Mucosa of descending colon (tissue), 3 donors: ENCODE data around the gene NLRP1. TPM values are rescaled to one million over a fixed set of nuclear protein-coding genes. Genes with fewer than 3 reads are reported as not detected.

Source experiments
- ATAC-seq: fragments of 200-7000 bp; cut with Tn5 transposase; one replicate; pipeline ENCODE4 v1.9.1; 2020; ENCODE audit warnings: mild to moderate bottlenecking, moderate library complexity
- DNase-seq, 3 donors: peaks; one replicate each; pipeline ENCODE4 v3.0.0-alpha.2; 2020
- H3K36me3 ChIP-seq: fragments of 200-600 bp; one replicate; pipeline ENCODE4 v1.8.0; 2021; ENCODE audit warnings: low read depth, mild to moderate bottlenecking
- H3K4me1 ChIP-seq: fragments of 200-600 bp; one replicate; pipeline ENCODE4 v1.8.0; 2021; ENCODE audit warnings: low read depth, mild to moderate bottlenecking
- H3K4me3 ChIP-seq: fragments of 200-600 bp; one replicate; pipeline ENCODE4 v1.8.0; 2021; ENCODE audit warnings: mild to moderate bottlenecking
- H3K9me3 ChIP-seq: fragments of 200-600 bp; one replicate; pipeline ENCODE4 v1.8.0; 2021; ENCODE audit warnings: mild to moderate bottlenecking
- CTCF ChIP-seq: fragments of 200-600 bp; IDR thresholded peaks from one replicate; pipeline ENCODE4 v1.8.0; 2022; ENCODE audit warnings: antibody characterized with exemption, mild to moderate bottlenecking
- intact Hi-C, 2 donors: fragments of 100-400 bp; cut with DNase I in 1 of 2; cut with micrococcal nuclease in 1 of 2; formaldehyde crosslinking; loops; one replicate each; pipeline versions ENCODE4 v1.11.0 to v1.11.1; 2022; cut with DNase I, micrococcal nuclease
- total RNA-seq, 3 donors: library from RNA; stranded (reverse); fragmentation: NEBNext Ultra II Directional in 2 of 3; extraction: Animal tissue kit (Norgen Biotek cat#: 25700) in 2 of 3; gene quantifications; one replicate each; pipeline versions ENCODE4 v1.2.1 to v1.2.4, GENCODE V29; 2021 to 2023
- donor health status: DM: no; HTN: no; CAD: no; lungs with moderate emphysema.
- donor health status: DM: no; HTN: no; CAD: no.
- donor health status: DM: no; HTN: yes; CAD: no.

The NLRP1 gene
- total RNA-seq, 3 donors from 2014 or later, result 4.6 to 13.9 (median 8.0) TPM

GRCh38 chr17:5571281-5571680, 13.0 kb downstream of the NLRP1 start:
- TF ChIP-seq CTCF, result no peak
- ATAC-seq (no peak), DNase-seq (no peak)
- Histone ChIP-seq H3K36me3 (no peaks in the 10 kb centered on the region), H3K4me3 (no peak overlapping the region), H3K9me3 (peaks cover 6% of the 10 kb centered on the region), H3K4me1 (no peaks in the 10 kb centered on the region)
- intact Hi-C loops, result no loop called here

- DNase-seq, result no peak
- no peak for TF ChIP-seq CTCF
- Histone ChIP-seq H3K36me3 (no peaks in the 10 kb centered on the region), H3K9me3 (no peaks in the 10 kb centered on the region), H3K4me1 (no peaks in the 10 kb centered on the region), H3K4me3 (no peak overlapping the region)
- intact Hi-C loops, result no loop called here
- no peak for ATAC-seq
These were observed 18.5 kb downstream of the NLRP1 start for GRCh38 chr17:5565808-5566207.

- Histone ChIP-seq H3K4me3 (no peak overlapping the region), H3K4me1 (no peaks in the 10 kb centered on the region), H3K36me3 (no peaks in the 10 kb centered on the region), H3K9me3 (no peaks in the 10 kb centered on the region)
- DNase-seq (no peak), ATAC-seq (no peak)
- intact Hi-C loops, result no loop called here
- TF ChIP-seq CTCF, result no peak
These were observed 20.9 kb downstream of the NLRP1 start for GRCh38 chr17:5563456-5563855.

DNA sequence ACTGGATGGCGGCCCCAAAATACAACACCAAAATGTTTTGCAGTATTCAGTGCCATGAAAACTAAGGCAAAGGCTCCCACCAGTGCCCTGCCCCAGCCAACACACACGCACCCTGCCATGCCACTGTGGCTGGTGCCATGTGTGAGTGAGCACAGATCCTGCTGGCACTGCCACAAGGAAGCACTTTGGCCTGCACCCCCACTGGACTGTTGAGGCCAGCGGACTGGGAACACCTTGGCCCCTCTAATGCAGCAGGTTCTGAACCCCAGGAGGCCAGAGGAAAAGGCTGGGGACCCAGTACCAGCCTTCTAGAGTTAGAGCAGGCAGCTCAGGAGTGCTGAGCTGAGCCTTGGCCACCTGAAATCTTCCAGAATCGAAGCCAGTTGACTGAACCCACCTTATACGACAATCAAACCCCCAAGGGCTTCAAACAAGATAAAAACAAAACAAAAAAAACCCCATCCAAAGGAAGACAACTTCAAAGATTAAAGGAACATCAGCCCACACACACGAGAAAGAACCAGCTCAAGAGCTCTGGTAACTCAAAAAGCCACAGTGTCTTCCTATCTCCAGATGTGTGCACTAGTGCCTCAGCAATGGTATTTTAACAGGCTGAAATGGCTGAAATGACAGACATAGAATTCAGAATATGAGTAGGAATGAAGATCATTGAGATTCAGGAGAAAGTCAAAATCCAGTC, 21.5 kb downstream of the NLRP1 start:
- no peak for TF ChIP-seq CTCF
- no peaks in the 10 kb centered on the region for H3K9me3 ChIP-seq
- no peaks in the 10 kb centered on the region for H3K36me3 ChIP-seq
- DNase-seq (no peak), ATAC-seq (no peak)
- intact Hi-C loops, result no loop called here
- H3K4me3 ChIP-seq, result no peak overlapping the region
- no peaks in the 10 kb centered on the region for H3K4me1 ChIP-seq

DNA sequence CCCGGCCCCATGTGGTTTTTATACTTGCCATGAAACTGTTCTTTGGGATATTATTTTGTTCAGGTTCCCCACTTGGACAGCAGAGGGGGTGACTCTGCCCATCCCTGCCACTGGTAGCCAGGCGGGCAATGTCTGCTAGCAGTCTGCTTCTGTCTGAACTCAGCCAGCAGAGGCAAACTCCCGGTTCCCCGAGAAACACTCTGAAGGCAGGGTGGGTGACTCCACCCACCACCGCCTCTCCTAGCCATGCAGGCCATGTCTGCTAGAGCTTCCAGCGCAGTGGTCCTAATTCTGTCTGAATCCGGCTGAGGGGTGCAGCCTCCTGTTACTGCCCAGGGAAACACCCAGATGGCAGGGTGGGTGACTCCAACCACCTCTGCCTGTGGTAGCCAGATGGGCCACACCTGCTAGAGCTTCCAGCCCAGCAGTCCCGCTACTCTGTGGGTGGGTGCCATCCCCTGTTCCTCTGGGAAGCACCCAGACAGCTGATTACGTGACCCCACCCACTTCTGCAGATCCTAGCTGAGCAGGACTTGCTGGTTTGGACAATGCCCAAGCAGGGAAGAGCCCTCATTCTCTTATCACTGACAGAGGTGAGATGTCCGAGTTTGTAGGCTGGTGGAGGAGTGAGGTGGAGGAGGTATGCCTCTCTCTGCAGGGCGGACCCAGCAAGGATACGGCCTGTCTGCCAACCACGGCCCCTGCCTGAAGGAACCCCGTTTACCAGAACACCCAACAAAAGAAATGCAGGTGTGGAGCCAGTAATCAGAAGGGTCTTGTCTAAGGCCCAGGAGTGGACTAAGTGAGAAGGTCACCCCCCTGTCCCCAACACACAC, 22.4 kb downstream of the NLRP1 start:
- intact Hi-C loops, result no loop called here
- H3K4me3 ChIP-seq, result no peak overlapping the region
- no peaks in the 10 kb centered on the region for H3K4me1 ChIP-seq
- no peaks in the 10 kb centered on the region for H3K36me3 ChIP-seq
- no peaks in the 10 kb centered on the region for H3K9me3 ChIP-seq
- TF ChIP-seq CTCF, result no peak
- DNase-seq (no peak), ATAC-seq (no peak)
